Activated T-cell treated with anti-CD3 and anti-CD28 coated beads, Interleukin-2, amount 50 U/mL, for 72 hours (primary cell): ENCODE data around the gene DIP2C. TPM values are rescaled to one million over a fixed set of nuclear protein-coding genes. Genes with fewer than 3 reads are reported as not detected.
"Not testable (repeated sequence)": the region's sequence is repeated elsewhere in the genome, so short reads cannot be mapped to it uniquely, and the experiment has no call there.

Experiments used
- ATAC-seq, 2 donors: fragments of 150-1000 bp; cut with Tn5 transposase; replicated peaks in 1 of 2; 2 replicates each; pipeline ENCODE4 v1.10.0; 2021; ENCODE audit warnings: moderate library complexity in 2 of 2, mild to moderate bottlenecking in 1 of 2
- DNase-seq, 2 donors: peaks; one replicate each; pipeline ENCODE4 v3.0.0; 2021 to 2022; ENCODE audit warnings: mixed read lengths in 1 of 2
- H3K27ac Mint-ChIP-seq: one replicate; pipeline ENCODE4 v1.8.0; 2022; ENCODE audit warnings: mild to moderate bottlenecking, moderate library complexity, mixed read lengths
- H3K27me3 Mint-ChIP-seq: one replicate; pipeline ENCODE4 v1.8.0; 2022; ENCODE audit warnings: low read depth, mixed read lengths
- H3K36me3 Mint-ChIP-seq, 2 donors: one replicate each; pipeline ENCODE4 v1.8.0; 2022; ENCODE audit warnings: mixed read lengths in 2 of 2, mild to moderate bottlenecking in 1 of 2; ENCODE audit not compliant: insufficient read depth in 2 of 2
- H3K4me1 Mint-ChIP-seq: one replicate; pipeline ENCODE4 v1.8.0; 2022; ENCODE audit warnings: low read depth, mixed read lengths
- H3K4me3 Mint-ChIP-seq, 2 donors: one replicate each; pipeline ENCODE4 v1.8.0; 2022; ENCODE audit warnings: mild to moderate bottlenecking in 2 of 2, mixed read lengths in 2 of 2, moderate library complexity in 2 of 2
- H3K9me3 Mint-ChIP-seq, 2 donors: one replicate each; pipeline ENCODE4 v1.8.0; 2022; ENCODE audit warnings: mixed read lengths in 2 of 2
- total RNA-seq, 2 donors: library from RNA; stranded (reverse); gene quantifications; one replicate each; pipeline ENCODE4 v1.2.3, GENCODE V29; 2022

DIP2C gene
- total RNA-seq, 2 donors from 2014 or later, result 0.70 to 1.6 TPM

DNA sequence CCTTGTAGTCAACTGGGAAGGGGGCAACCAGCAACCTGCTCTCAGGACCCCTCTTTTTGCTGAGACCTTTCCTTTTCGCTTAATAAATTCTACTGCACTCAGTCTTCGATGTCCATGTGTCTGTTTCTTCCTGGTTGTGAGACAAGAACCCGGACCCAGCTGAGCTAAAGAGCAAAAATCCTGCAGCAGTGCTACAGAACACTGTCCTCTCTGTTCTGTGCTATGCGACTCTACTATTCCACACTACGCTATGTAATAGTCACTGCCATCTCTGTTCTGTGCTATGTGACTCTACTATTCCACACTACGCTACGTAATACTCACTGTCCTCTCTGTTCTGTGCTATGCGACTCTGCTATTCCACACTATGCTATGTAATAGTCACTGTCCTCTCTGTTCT is 34.3 kb downstream of the DIP2C start:
- Mint-ChIP-seq H3K4me3 (no peak overlapping the region), H3K27me3 (peaks cover 7% of the 10 kb centered on the region), H3K9me3 (no peaks in the 10 kb centered on the region), H3K36me3 (no peaks in the 10 kb centered on the region), H3K27ac (no peak overlapping the region), H3K4me1 (no peaks in the 10 kb centered on the region)
- no peak for ATAC-seq
- no peak for DNase-seq

DNA sequence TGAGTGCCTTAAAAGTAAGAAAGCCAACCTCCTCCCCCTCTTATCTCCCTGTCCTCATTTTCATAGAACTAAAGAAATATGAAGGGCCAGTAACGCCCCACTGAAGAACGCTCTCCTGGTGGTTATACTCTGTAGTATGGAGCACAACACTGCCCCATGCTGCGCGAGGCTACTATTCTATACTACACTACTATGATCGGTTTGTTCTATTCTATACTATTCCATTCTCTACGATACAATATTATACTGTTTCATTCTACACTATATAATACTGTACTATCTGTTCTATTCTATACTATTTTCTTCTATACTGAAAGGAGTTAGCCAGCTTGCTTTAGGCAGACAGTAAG is 34.8 kb downstream of the DIP2C start:
- ATAC-seq (no peak), DNase-seq (no peak)
- no peak overlapping the region for H3K4me3 Mint-ChIP-seq
- no peaks in the 10 kb centered on the region for H3K9me3 Mint-ChIP-seq
- H3K27me3 Mint-ChIP-seq, result peaks cover 7% of the 10 kb centered on the region
- H3K4me1 Mint-ChIP-seq, result no peaks in the 10 kb centered on the region
- no peaks in the 10 kb centered on the region for H3K36me3 Mint-ChIP-seq
- no peak overlapping the region for H3K27ac Mint-ChIP-seq

DNA sequence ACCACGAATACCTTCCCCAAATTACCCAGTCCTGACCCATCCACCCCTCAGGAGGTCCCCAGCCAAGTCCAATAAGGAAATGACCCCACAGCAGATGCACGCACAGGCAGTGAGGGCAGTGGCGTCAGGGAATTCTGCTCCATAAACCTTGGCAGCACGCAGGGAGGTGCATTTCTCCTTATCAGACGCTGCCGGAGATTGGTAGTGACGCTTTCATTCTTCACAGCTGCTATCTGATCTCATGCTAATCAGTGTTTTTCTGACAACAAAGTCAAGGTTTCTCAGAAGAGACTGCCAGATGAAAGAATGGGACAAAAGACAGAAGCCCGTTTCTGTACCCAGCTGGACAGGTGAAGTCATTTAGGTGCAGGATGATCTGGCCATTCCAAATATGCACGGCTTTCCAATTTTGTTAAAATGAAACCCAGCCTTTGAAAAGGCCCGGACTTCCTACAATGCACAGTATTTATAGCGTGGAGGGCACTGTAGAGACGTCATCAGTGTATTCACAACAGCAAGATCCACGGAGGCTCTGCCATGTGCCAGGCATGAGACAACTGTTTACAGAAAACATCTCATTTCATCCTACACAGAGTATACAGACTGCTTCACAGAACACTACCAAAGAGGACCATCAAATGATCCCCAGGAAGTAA is 35.3 kb downstream of the DIP2C start:
- Mint-ChIP-seq H3K4me3 (no peak overlapping the region), H3K27me3 (peaks cover 7% of the 10 kb centered on the region), H3K4me1 (no peaks in the 10 kb centered on the region), H3K9me3 (no peaks in the 10 kb centered on the region), H3K27ac (no peak overlapping the region), H3K36me3 (no peaks in the 10 kb centered on the region)
- no peak for ATAC-seq
- no peak for DNase-seq

DNA sequence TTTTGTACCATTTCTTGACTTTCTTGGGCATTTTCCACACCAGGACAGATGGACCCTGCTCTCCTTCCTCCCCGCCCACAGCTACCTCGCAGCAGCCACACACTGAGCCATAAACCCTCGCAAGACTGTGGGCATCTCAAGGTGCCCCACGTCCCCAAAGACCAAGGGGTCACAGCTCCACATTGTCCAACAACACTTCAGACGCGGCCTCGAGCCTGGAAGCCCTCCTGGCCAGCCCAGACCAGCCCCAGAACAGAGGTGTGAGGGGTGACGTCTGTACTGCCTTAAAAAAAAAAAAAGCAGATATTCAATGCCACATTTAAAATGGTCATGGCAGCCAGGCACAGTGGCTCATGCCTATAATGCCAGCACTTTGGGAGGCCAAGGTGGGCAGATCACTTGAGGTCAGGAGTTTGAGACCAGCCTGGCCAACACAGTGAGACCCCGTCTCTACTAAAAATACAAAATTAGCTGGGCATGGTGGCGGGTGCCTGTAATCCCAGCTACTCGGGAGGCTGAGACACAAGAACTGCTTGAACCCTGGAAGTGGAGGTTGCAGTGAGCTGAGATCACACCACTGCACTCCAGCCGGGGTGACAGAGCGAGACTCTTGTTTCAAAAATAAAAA is 36.5 kb downstream of the DIP2C start:
- DNase-seq, ATAC-seq, H3K27ac Mint-ChIP-seq: not testable (repeated sequence)

DNA sequence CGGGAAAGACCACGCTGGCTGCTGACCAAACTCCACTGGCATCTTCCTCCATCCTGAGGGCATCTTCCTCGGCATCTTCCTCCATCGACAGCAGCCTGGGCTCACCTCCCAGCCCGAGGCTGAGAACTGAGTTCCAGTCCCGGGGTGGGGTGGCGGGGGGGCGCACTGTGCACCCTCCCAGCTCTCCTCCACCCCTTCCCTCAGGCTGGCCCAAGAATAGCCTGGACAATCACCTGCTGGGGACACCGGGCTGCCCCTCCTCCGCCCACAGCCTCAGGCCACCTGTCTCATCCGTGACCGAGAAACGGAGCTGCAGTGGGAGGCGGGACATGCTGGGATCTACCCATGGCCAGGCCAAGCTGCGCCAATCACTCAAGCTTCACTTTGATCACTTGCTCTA is 37.2 kb downstream of the DIP2C start:
- Mint-ChIP-seq H3K9me3 (no peaks in the 10 kb centered on the region), H3K4me3 (no peak overlapping the region), H3K36me3 (no peaks in the 10 kb centered on the region), H3K4me1 (no peaks in the 10 kb centered on the region), H3K27ac (no peak overlapping the region), H3K27me3 (peaks cover 7% of the 10 kb centered on the region)
- no peak for ATAC-seq
- no peak for DNase-seq

More for the DNA sequence above, 36.5 kb downstream of the DIP2C start:
- not testable (repeated sequence) for H3K4me1 Mint-ChIP-seq, H3K4me3 Mint-ChIP-seq, H3K9me3 Mint-ChIP-seq, H3K36me3 Mint-ChIP-seq, H3K27me3 Mint-ChIP-seq

DNA sequence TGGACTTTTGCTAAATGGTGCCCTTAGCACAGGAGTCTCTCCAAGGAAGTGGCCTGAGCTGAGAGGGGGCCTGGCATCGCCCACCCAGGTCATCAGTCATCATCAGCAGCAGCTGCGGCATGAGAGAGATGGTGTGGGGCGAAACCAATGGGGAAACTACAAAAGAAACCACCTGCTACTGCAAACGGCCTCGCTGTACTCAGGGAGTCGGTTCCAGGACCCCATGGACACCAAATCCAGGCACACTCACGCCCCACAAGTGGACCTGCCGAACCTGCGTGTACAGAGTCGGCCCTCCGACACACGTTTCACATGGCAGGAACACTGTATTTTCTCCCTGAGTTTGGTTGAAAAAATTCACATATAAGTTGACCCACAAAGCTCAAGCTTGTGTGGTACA is 37.8 kb downstream of the DIP2C start:
- H3K4me1 Mint-ChIP-seq, result no peaks in the 10 kb centered on the region
- peaks cover 7% of the 10 kb centered on the region for H3K27me3 Mint-ChIP-seq
- DNase-seq (no peak), ATAC-seq (no peak)
- H3K27ac Mint-ChIP-seq, result no peak overlapping the region
- H3K36me3 Mint-ChIP-seq, result no peaks in the 10 kb centered on the region
- H3K4me3 Mint-ChIP-seq, result no peak overlapping the region
- H3K9me3 Mint-ChIP-seq, result no peaks in the 10 kb centered on the region

DNA sequence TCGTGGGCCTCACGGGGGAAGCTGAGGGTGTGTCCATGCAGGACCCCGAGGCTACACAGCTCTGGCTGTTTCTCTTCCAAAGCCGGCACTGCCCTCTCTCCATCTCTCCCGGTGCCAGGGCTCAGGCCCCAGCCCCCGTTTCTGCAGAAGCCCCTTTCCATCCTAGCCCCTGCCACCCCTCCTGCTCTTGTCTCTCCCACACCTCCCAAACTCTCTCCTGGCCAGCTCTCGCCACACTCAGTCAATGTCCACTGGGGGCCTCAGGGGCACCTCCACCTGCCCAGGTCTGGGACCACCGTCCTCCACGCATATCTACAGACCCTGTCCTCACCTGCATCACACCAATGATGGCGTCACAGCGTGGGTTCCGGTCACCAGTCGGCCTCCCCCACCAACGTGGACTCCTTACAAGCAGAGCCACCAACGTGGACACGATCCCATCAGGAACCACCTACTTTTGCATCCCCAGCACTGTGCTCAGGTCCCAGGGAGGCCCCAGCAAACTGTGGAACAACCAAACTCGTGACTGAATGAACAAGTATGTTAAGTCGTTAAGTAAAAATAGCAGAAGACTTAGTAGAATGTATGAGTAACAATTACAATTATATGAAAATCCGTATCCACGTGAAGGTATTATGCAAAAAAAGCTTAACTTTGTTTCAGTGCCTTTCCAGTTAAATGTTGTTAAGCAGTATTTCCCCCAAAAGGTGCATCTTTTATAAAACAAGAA is 38.4 kb downstream of the DIP2C start:
- Mint-ChIP-seq H3K4me1 (no peaks in the 10 kb centered on the region), H3K9me3 (no peaks in the 10 kb centered on the region), H3K27ac (no peak overlapping the region), H3K36me3 (no peaks in the 10 kb centered on the region), H3K27me3 (peaks cover 7% of the 10 kb centered on the region), H3K4me3 (no peak overlapping the region)
- ATAC-seq, result no peak
- DNase-seq, result no peak

DNA sequence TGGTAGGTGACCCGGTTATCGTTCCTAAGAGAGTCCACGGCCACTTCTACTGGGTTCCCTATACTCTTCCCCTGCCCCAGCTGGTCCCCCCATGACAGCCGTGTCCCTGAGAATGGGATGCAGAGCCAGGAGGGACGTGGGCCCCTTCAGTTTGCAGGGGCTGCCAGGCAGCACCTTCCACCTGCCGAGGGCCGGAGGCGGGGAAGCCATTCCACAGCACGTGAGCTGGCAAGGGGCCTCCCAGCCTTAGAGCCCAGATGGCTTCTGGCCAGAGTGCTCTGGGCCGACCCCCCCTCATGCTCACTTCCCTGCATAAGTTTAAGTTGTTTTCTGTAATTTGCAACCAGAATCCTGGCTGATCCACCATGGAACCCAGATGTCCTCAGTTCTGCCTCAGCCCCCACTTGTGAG is 39.0 kb downstream of the DIP2C start:
- H3K36me3 Mint-ChIP-seq, result no peaks in the 10 kb centered on the region
- H3K27ac Mint-ChIP-seq, result no peak overlapping the region
- H3K4me3 Mint-ChIP-seq, result no peak overlapping the region
- H3K9me3 Mint-ChIP-seq, result no peaks in the 10 kb centered on the region
- ATAC-seq (no peak), DNase-seq (no peak)
- H3K4me1 Mint-ChIP-seq, result no peaks in the 10 kb centered on the region
- peaks cover 7% of the 10 kb centered on the region for H3K27me3 Mint-ChIP-seq

DNA sequence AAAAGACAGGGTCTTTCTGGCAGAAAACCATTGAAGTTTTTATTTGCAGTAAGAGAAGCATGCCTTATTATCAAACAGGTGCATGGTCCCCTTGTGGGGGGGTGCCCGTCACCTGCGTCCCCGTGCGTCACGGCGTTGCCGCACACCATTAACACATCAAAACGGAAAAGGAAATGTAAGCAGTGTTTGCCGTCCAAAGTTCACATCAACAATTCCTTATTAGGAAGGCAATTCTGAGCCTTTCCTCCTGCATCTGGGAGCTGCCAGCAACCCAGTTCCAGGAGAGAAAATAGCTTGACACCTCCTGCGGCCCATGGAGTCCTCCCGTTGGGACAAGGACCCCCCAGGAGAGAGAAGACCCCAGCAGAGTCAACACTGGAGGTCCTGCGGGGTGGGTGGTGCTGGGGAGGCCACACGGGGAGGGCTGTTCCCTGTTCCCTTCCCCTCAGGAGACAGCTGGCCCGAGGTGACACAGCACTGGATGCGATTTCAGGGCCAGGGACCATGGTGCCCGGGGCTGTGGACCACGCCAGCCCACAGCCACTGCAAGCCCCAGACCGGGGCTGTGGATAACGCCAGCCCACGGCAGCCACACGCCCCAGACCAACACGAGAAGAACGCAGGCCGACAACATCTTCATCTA is 39.5 kb downstream of the DIP2C start:
- Mint-ChIP-seq H3K27ac (no peak overlapping the region), H3K4me1 (no peaks in the 10 kb centered on the region)

DNA sequence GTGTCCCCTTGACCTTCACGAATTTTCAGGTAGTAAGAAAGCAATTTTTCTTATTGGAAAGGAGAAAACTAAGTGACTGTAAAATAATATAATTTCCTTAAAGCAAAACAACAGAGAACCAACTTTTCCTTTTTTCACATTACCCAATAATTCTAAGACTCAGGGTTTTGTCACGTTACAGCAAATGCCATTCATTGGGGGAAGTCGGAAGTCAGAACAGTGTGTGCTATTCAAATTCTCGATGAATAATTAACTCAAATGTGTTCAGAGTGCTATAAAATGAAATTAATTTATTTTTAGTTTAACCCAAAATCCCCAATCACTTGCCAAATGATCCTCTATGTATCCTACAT is 40.0 kb downstream of the DIP2C start:
- H3K27ac Mint-ChIP-seq, result no peak overlapping the region
- DNase-seq (no peak), ATAC-seq (no peak)
- peaks cover 0 to 3% of the 10 kb centered on the region in 2 donors for H3K9me3 Mint-ChIP-seq
- peaks cover 7% of the 10 kb centered on the region for H3K27me3 Mint-ChIP-seq
- H3K4me1 Mint-ChIP-seq, result no peaks in the 10 kb centered on the region
- no peaks in the 10 kb centered on the region for H3K36me3 Mint-ChIP-seq
- H3K4me3 Mint-ChIP-seq, result no peak overlapping the region

More for the DNA sequence above, 39.5 kb downstream of the DIP2C start:
- no peak for DNase-seq
- no peaks in the 10 kb centered on the region for H3K9me3 Mint-ChIP-seq
- H3K27me3 Mint-ChIP-seq, result peaks cover 7% of the 10 kb centered on the region
- no peak for ATAC-seq
- no peak overlapping the region for H3K4me3 Mint-ChIP-seq
- no peaks in the 10 kb centered on the region for H3K36me3 Mint-ChIP-seq

DNA sequence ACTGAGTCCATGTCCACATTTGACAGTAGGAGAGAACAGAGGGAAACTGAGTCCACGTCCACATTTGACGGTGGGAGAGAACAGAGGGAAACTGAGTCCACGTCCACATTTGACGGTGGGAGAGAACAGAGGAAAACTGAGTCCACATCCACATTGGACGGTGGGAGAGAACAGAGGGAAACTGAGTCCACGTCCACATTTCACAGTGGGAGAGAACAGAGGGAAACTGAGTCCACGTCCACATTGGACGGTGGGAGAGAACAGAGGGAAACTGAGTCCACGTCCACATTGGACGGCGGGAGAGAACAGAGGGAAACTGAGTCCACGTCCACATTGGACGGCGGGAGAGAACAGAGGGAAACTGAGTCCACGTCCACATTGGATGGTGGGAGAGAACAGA is 42.4 kb downstream of the DIP2C start:
- H3K4me3 Mint-ChIP-seq, ATAC-seq, H3K9me3 Mint-ChIP-seq, H3K27me3 Mint-ChIP-seq, H3K27ac Mint-ChIP-seq, H3K36me3 Mint-ChIP-seq, H3K4me1 Mint-ChIP-seq, DNase-seq: not testable (repeated sequence)

DNA sequence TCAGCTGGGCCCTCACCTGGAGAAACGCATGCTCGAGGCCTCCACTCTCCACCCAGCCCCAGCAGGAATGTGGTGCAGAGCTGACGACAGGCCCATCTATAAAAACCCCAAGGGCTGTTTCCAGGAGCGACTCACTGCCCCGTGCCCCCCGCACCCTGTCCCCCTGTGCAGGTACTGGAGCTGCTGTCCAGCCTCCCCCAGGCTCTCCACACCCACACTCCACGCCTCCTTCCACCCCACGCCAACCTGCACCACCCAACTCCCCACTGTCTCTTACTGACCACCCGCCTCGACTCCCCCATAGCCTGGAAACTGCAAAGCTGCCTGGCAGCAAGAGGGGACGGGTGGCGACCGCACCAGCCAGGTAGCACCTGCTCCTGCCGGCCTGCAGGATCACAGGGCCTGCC is 43.3 kb downstream of the DIP2C start:
- ATAC-seq (no peak), DNase-seq (no peak)
- Mint-ChIP-seq H3K4me1 (no peaks in the 10 kb centered on the region), H3K4me3 (no peak overlapping the region), H3K27me3 (peaks cover 6% of the 10 kb centered on the region), H3K27ac (no peak overlapping the region), H3K36me3 (no peaks in the 10 kb centered on the region), H3K9me3 (peaks cover 0 to 3% of the 10 kb centered on the region in 2 donors)

DNA sequence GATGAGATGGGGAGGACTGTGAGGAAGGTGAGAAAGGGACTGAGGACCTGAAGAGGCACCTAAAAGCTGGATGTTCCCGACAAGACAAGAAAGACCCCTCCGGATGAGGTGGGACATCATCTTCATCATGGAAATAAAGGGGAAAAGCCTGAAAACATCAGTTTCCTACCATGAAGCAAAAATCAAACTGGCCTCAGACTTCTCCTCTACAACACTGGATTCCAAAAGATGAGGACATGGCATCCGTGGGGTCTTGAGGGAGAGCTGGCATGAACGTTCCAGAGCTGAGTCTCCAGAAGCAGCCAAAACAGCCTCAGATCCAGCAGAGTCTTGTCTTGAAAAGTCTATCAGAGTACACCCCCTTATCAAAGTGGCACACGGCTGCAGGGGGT is 44.5 kb downstream of the DIP2C start:
- Mint-ChIP-seq H3K9me3 (peaks cover 0 to 3% of the 10 kb centered on the region in 2 donors), H3K36me3 (no peaks in the 10 kb centered on the region), H3K4me1 (no peaks in the 10 kb centered on the region), H3K27me3 (no peaks in the 10 kb centered on the region), H3K4me3 (no peak overlapping the region), H3K27ac (no peak overlapping the region)
- ATAC-seq (no peak), DNase-seq (no peak)
